ENCODE data around the gene CD99.
"Not testable (repeated sequence)": the region's sequence is repeated elsewhere in the genome, so short reads cannot be mapped to it uniquely, and the experiment has no call there.

CD99 gene

GRCh38 chrX:2773166-2774055 lies 82.3 kb downstream of the CD99 start:
- DNase-seq (ENCODE audit: low read depth), result not testable (repeated sequence)

- DNase-seq (ENCODE audit: low read depth), result no peak
These were observed 83.0 kb downstream of the CD99 start for GRCh38 chrX:2774057-2774456.

- DNase-seq (ENCODE audit: low read depth), result no peak
These were observed 83.7 kb downstream of the CD99 start for GRCh38 chrX:2774776-2775175.

GRCh38 chrX:2780472-2781225 lies 89.6 kb downstream of the CD99 start:
- DNase-seq (ENCODE audit: low read depth), result not testable (repeated sequence)

GRCh38 chrX:2781226-2781571 lies 90.1 kb downstream of the CD99 start:
- no peak for DNase-seq (ENCODE audit: low read depth)

GRCh38 chrX:2781698-2782097 lies 90.6 kb downstream of the CD99 start:
- no peak for DNase-seq (ENCODE audit: low read depth)

GRCh38 chrX:2782171-2782570 lies 91.1 kb downstream of the CD99 start:
- no peak for DNase-seq (ENCODE audit: low read depth)

GRCh38 chrX:2782778-2783177 lies 91.7 kb downstream of the CD99 start:
- no peak for DNase-seq (ENCODE audit: low read depth)

GRCh38 chrX:2784026-2784425 lies 92.9 kb downstream of the CD99 start:
- DNase-seq (ENCODE audit: low read depth), result peak; percentile 5

- no peak for DNase-seq (ENCODE audit: low read depth)
These were observed 94.4 kb downstream of the CD99 start for GRCh38 chrX:2785538-2785937.

- DNase-seq (ENCODE audit: low read depth), result no peak
These were observed 97.9 kb downstream of the CD99 start for GRCh38 chrX:2788980-2789379.

GRCh38 chrX:2789569-2789968 lies 98.5 kb downstream of the CD99 start:
- no peak for DNase-seq (ENCODE audit: low read depth)

Data from fibroblast of gingiva (primary cell).